ENCODE measurements around the gene RNF2.

DNA sequence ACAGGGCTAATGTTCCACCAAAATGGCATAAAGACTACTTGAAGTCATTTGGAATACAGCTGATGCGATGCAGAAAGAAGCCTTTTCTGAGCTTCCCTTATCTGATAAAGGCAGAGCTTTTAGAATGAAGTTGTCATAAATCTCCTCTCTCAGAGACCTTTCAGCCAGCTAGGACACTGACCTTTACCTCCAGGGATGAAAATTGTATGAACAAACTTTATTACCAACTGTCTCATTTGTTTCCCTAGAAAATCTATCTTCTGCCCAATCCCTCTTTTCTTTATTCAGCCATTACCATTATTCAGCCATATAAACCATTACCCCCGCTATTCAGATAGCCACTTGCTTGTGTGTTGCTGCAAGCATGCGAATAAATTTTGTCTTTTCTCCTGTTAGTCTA is 29.7 kb upstream of the RNF2 start:
- TF ChIP-seq CTCF (IDR thresholded peaks at IDR 0.05) (no peak), POLR2AphosphoS5 (IDR thresholded peaks at IDR 0.05; ENCODE audit: insufficient read depth in 1 of 2, low read depth in 1 of 2) (no peak)
